B cell (primary cell): Measurements from ENCODE around the gene SSBP3.

Experiments
- EZH2 ChIP-seq: IDR thresholded peaks from 2 replicates; pipeline ENCODE4 v1.6.1; 2012; ENCODE audit warnings: borderline replicate concordance, low read depth, mild to moderate bottlenecking, moderate library complexity, low read length; ENCODE audit not compliant: insufficient read depth, poor library complexity, severe bottlenecking
- TF ChIP-seq, protein P1 (sequence below): fragments of 200-600 bp; IDR thresholded peaks from one replicate; pipeline ENCODE4 v1.8.0; 2022; ENCODE audit warnings: antibody characterized with exemption, mild to moderate bottlenecking

DNA sequence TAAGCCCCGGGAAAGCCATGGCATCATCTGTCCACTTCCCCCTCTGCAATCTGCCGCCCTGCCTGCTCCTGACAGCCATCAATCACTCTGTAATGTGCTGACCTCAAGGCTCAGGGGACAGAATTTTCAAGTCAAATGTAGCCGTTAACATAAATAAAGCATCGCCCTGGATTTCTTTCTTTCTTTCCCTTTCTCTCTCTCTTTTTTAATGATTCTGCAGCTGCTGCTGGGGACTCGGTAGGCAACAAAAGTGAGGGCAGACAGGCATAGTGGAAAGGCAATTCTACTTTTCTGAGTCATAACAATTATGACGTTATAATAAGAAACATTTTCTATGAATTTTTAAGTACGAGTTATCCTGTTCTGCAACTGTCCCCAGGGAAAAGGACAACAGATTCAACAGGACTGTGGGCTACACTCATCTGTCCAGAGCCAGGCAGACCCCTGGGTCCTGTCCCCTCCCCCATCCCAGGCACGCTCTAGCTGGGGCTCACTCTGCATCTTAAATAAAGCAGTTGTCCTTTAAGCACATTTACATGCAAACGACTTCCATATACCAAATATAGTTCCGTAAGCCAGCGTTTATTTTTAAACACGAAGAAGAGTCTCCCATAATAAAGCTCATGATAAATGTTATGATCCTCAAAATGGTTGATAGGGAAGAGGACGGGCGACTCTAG lies 78.7 kb downstream of the SSBP3 start:
- TF ChIP-seq EZH2, result no peak
- TF ChIP-seq, protein P1, sequence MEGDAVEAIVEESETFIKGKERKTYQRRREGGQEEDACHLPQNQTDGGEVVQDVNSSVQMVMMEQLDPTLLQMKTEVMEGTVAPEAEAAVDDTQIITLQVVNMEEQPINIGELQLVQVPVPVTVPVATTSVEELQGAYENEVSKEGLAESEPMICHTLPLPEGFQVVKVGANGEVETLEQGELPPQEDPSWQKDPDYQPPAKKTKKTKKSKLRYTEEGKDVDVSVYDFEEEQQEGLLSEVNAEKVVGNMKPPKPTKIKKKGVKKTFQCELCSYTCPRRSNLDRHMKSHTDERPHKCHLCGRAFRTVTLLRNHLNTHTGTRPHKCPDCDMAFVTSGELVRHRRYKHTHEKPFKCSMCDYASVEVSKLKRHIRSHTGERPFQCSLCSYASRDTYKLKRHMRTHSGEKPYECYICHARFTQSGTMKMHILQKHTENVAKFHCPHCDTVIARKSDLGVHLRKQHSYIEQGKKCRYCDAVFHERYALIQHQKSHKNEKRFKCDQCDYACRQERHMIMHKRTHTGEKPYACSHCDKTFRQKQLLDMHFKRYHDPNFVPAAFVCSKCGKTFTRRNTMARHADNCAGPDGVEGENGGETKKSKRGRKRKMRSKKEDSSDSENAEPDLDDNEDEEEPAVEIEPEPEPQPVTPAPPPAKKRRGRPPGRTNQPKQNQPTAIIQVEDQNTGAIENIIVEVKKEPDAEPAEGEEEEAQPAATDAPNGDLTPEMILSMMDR, result no peak
